ENCODE results near the gene IMMP1L.

GRCh38 chr11:31531293-31531692 is 21.9 kb upstream of the IMMP1L start:
- TF ChIP-seq CTCF (IDR thresholded peaks at IDR 0.05) (no peak), POLR2A (IDR thresholded peaks at IDR 0.05) (no peak)

Data from breast epithelium (tissue), 3 donors.